SKM-1 (cell line): ENCODE results near the gene TEKT2.

ENCODE experiments used
- DNase-seq: peaks from one replicate; lab custom pipeline; 2025; ENCODE audit not compliant: unreplicated experiment; lab: John Stamatoyannopoulos, UW

TEKT2 gene

GRCh38 chr1:36128126-36128904 is 44.4 kb downstream of the TEKT2 start:
- peak; percentile 31 for DNase-seq

- DNase-seq: no peak
Observed at GRCh38 chr1:36128905-36129206, 45.0 kb downstream of the TEKT2 start.

- DNase-seq: no peak
Observed at GRCh38 chr1:36132029-36132428, 48.1 kb downstream of the TEKT2 start.

- no peak for DNase-seq
Observed at GRCh38 chr1:36133484-36133883, 49.6 kb downstream of the TEKT2 start.

- DNase-seq: no peak
Observed at GRCh38 chr1:36134031-36134430, 50.1 kb downstream of the TEKT2 start.

GRCh38 chr1:36134505-36135329 is 50.8 kb downstream of the TEKT2 start:
- DNase-seq: peak; percentile 27

- no peak for DNase-seq
Observed at GRCh38 chr1:36135330-36135667, 51.4 kb downstream of the TEKT2 start.

GRCh38 chr1:36135796-36136195 is 51.9 kb downstream of the TEKT2 start:
- no peak for DNase-seq

GRCh38 chr1:36136535-36136934 is 52.6 kb downstream of the TEKT2 start:
- DNase-seq: no peak

GRCh38 chr1:36137226-36137625 is 53.3 kb downstream of the TEKT2 start:
- DNase-seq: no peak

GRCh38 chr1:36137776-36138175 is 53.9 kb downstream of the TEKT2 start:
- DNase-seq: no peak
